ENCODE measurements around the gene ZFYVE16.
"Not testable (repeated sequence)": the region's sequence is repeated elsewhere in the genome, so short reads cannot be mapped to it uniquely, and the experiment has no call there.

Gene ZFYVE16

GRCh38 chr5:80409367-80409966, 1.6 kb downstream of the ZFYVE16 start:
- DNase-seq (ENCODE audit: low read depth in 1 of 2, low spot score in 1 of 2) = no peak

DNA sequence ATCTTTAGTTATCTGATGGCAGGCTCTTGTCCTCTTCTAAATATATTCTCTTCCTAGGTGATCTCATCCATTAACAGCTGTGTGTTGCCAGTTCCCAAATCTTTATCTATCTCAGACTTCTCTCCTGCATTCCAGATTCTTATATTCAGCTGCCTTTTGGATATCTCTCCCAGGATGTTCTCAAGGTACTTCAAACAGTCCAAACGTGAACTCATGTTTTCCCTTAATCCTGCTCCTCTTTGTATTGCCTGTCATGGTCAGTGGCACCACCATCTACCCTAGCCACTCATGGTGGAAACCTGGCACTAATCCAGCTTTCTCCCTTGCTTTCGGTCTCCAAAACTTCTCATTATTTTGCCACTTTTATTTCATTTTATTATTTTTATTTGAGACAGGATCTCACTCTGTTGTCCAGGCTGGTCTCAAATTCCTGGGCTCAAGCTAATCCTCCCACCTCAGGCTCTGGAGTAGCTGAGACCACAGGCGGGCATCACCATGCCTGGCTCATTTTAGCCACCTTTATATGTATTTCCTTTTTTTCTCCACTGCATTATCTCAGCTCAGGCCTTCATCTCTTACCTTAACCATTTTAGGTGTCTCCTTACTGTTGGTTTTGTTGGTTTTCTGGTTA, 3.8 kb downstream of the ZFYVE16 start:
- DNase-seq (ENCODE audit: low read depth in 1 of 2, low spot score in 1 of 2) = no peak

- no peak for DNase-seq (ENCODE audit: low read depth in 1 of 2, low spot score in 1 of 2)
Observed at GRCh38 chr5:80414113-80414512, 6.2 kb downstream of the ZFYVE16 start.

DNA sequence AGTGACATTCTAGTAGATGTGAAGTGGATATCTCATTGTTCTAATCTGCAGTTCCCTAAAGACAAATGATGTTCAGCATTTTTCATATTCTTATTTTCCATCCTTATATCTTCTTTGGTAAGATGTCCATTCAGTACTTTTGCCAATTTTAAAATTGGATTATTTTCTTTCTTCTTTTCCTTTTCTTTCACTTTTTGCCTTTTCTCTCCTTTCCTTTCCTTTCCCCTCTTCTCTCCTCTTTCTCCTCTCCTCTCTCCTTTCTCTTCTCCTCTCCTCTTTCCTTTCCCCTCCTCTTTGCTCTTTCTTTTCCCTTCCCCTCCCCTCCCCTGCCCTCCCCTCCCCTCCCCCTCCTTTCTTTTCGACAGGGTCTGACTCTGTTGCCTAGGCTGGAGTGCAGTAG, 10.1 kb downstream of the ZFYVE16 start:
- DNase-seq (ENCODE audit: low read depth in 1 of 2, low spot score in 1 of 2) = no peak

DNA sequence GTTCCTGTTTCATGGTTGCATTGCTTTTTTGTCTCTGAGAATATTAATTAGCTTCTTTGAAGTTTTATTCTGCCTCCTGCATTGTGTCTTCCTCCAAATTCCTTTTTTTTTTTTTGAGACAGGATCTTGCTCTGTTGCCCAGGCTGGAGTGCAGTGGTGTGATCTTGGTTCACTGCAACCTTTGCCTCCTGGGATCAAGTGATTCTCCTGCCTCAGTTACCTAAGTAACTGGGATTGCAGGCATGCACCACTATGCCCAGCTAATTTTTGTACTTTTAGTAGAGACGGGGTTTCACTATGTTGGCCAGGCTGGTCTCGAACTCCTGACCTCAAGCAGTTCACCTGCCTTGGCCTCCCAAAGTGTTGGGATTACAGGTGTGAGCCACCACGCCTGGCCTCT, 16.5 kb downstream of the ZFYVE16 start:
- DNase-seq (ENCODE audit: low read depth in 1 of 2, low spot score in 1 of 2) = not testable (repeated sequence)

- DNase-seq (ENCODE audit: low read depth in 1 of 2, low spot score in 1 of 2) = no peak
Observed at GRCh38 chr5:80435476-80435875, 27.6 kb downstream of the ZFYVE16 start.

DNA sequence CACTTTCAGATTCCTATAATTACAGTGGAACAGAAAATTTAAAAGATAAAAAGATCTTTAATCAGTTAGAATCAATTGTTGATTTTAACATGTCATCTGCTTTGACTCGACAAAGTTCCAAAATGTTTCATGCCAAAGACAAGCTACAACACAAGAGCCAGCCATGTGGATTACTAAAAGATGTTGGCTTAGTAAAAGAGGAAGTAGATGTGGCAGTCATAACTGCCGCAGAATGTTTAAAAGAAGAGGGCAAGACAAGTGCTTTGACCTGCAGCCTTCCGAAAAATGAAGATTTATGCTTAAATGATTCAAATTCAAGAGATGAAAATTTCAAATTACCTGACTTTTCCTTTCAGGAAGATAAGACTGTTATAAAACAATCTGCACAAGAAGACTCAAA, 29.5 kb downstream of the ZFYVE16 start:
- no peak for DNase-seq (ENCODE audit: low read depth in 1 of 2, low spot score in 1 of 2)

DNA sequence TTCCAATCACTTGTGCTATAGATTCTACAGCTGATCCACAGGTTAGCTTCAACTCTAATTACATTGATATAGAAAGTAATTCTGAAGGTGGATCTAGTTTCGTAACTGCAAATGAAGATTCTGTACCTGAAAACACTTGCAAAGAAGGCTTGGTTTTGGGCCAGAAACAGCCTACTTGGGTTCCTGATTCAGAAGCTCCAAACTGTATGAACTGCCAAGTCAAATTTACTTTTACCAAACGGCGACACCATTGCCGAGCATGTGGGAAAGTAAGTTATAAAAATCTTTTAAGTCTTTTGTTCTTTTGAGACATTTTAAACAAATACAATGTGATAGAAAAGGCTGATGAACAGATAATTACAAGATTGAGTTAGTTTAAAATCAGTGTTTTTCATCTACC, 30.9 kb downstream of the ZFYVE16 start:
- no peak for DNase-seq (ENCODE audit: low read depth in 1 of 2, low spot score in 1 of 2)

- no peak for DNase-seq (ENCODE audit: low read depth in 1 of 2, low spot score in 1 of 2)
Observed at GRCh38 chr5:80439213-80439612, 31.3 kb downstream of the ZFYVE16 start.

GRCh38 chr5:80442742-80443141, 34.9 kb downstream of the ZFYVE16 start:
- no peak for DNase-seq (ENCODE audit: low read depth in 1 of 2, low spot score in 1 of 2)

GRCh38 chr5:80453366-80453765, 45.5 kb downstream of the ZFYVE16 start:
- no peak for DNase-seq (ENCODE audit: low read depth in 1 of 2, low spot score in 1 of 2)

DNA sequence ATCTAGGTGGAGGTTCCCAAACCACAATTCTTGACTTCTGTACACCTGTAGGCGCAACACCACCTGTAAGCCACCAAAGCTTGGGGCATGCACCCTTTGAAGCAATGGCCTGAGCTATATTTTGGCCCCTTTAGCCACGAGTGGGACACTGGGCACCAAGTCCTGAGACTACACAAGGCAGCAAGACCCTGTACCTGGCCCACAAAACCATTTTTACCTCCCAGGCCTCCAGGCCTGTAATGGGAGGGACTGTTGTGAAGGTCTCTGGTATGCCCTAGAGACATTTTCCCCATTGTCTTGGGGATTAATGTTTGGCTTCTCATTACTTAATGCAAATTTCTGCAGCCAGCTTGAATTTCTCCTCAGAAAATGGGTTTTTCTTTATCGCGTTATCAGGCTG, 55.4 kb downstream of the ZFYVE16 start:
- no peak for DNase-seq (ENCODE audit: low read depth in 1 of 2, low spot score in 1 of 2)

- DNase-seq (ENCODE audit: low read depth in 1 of 2, low spot score in 1 of 2) = no peak
Observed at GRCh38 chr5:80466669-80467485, 59.0 kb downstream of the ZFYVE16 start.

- DNase-seq (ENCODE audit: low read depth in 1 of 2, low spot score in 1 of 2) = no peak
Observed at GRCh38 chr5:80468131-80468530, 60.3 kb downstream of the ZFYVE16 start.

DNA sequence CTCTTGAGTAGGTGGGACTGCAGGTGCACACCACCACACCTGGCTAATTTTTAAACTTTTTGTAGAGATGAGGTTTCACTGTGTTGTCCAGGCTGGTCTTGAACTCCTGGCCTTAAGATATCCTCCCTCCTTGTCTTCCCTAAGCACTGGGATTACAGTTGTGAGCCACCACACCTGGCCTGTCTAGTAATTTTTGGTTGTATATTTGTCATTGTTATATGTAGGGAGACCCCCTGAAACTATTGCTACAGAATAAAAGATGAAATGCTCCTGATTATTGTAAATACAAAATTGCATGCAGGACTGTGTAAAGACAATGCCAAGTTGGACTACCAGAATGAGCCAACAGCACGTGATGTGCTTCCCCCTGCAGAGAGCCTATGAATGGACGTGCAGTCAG, 62.8 kb downstream of the ZFYVE16 start:
- not testable (repeated sequence) for DNase-seq (ENCODE audit: low read depth in 1 of 2, low spot score in 1 of 2)

GRCh38 chr5:80474929-80475328, 67.1 kb downstream of the ZFYVE16 start:
- DNase-seq (ENCODE audit: low read depth in 1 of 2, low spot score in 1 of 2) = no peak

- DNase-seq (ENCODE audit: low read depth in 1 of 2, low spot score in 1 of 2) = no peak
Observed at GRCh38 chr5:80479713-80480112, 71.8 kb downstream of the ZFYVE16 start.

DNA sequence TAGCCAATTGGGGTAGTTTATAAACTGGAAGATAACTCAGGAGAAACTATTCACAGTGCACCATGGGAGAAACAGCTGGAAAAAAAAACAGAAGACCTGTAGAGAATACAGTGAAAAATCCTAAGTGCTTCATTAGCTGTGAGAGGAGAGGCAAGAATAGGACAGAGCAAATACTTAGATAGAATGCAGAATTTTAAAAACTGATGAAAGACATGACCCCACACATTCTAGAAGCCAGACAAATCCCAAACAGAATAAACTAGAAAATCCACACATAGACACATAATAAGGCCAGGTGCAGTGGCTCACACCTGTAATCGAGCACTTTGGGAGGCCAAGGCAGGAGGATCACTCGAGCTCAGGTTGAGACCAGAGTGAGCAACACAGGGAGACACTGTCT, 72.5 kb downstream of the ZFYVE16 start:
- no peak for DNase-seq (ENCODE audit: low read depth in 1 of 2, low spot score in 1 of 2)

- DNase-seq (ENCODE audit: low read depth in 1 of 2, low spot score in 1 of 2) = peak in 1 of 2 donors; percentile 25
Observed at GRCh38 chr5:80481019-80481893, 73.4 kb downstream of the ZFYVE16 start.

DNA sequence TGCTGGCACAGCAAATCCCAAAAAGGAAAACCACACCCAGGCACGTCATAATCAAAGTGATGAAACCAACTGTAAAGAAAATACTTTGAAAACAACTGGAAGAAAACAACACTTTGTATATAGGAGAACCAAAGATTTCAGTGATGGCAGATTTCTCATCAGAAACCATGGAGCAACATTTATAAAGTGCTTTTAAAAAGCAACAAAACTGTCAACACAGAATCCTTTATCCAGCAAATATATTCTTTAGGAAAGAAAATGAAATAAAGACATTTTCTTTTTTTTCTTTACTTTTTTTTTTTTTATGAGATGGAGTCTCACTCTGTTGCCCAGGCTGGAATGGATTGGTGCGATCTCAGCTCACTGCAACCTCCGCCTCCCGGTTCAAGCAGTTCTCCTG, 74.7 kb downstream of the ZFYVE16 start:
- no peak for DNase-seq (ENCODE audit: low read depth in 1 of 2, low spot score in 1 of 2)

DNA sequence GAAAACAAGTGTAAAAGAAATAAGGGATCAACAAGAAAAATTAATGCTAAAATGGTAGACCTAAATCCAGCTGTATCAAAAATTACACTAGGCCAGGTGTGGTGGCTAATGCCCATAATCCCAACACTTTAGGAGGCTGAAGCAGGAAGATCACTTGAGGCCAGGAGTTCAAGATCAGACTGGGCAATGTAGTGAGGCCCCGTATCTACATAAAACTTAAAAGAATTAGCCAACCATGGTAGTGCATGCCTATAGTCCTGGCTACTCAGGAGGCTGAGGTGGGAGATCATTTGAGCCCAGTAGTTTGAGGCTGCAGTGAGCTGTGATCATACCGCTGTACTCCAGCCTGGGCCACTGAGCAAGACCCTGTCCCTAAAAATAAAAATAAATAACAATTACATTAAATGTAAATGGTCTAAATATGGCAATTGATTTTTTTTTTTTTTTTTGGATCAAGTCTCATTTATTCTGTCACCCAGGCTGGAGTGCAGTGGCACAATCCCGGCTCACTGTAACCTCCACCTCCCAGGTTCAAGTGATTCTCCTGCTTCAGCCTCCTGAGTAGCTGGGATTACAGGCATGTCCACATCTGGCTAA, 75.9 kb downstream of the ZFYVE16 start:
- no peak for DNase-seq (ENCODE audit: low read depth in 1 of 2, low spot score in 1 of 2)
